T follicular helper cell (primary cell): ENCODE measurements around the gene SHH.

Experiments used
- DNase-seq: peaks from one replicate; pipeline ENCODE4 v3.0.0-alpha.2; 2020; ENCODE audit warnings: low read depth

The SHH gene

DNA sequence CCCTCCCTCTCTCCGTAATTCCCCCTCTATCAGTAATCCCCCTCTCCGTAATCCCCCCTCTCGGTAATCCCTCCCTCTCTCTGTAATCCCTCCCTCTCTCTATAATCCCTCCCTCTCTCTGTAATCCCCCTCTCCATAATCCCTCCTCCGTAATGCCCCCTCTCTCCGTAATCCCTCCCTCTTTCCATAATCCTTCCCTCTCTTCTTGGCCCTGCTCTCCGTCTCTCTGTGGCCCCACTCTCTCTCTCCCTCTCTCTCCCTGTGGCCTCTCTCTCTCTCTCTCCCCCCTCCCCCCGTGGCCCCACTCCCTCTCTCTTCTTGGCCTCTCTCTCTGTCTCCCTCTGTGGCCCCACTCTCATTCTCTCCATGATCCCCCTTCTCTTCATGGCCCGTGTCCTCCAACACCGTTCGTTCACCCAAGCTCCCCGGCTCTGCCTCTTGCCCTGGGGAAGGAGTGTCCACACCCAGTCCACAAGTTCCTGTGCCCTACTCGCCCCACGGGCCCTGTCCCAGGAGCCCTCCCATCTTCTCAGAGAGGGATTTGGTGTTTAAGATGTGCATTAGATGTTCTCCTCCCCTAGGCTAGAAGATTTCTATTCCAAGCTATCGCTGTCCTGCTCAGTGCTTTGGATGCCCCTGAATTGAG lies 19.8 kb downstream of the SHH start:
- DNase-seq: no peak

DNA sequence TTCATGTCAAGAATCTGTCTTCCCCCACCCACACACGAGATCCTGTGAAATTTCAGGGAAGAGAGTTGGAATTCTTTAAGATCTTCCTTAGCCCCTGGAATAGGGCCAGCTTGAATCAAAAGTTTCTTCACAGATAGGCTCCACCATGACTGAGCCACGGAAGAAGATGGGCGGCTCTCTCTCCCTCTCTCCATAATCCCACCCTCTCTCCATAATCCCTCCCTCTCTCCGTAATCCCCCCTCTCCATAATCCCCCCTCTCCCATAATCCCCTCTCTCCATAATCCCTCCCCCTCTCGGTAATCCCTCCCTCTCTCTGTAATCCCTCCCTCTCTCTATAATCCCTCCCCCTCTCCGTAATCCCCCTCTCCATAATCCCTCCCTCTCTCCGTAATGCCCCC lies 20.4 kb downstream of the SHH start:
- no peak for DNase-seq

DNA sequence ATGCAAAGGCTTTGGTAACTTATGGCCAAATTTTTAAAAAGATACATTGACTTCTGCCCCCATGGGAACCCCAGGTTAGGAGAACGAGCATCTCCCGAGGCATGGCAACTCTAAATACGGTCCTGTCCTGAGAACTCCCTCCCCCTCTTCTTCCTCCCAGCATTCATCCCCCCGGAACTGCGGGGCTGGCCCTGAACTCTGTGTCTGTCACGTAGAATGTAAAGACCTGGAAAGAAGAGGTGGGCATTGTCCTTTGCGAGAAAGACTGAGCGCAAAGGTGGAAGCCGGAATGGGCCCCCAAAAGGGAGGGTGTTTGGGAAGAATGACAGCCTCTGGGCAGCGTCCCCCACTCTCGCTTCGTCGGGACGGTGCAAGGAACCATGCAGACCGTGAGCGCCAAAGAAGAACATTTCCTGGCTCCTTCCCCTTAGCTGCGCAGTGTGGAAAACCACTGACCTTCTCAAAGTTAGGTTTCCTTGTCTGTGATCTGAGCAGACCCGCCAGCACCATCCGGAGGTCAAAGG lies 21.0 kb downstream of the SHH start:
- DNase-seq: no peak

DNA sequence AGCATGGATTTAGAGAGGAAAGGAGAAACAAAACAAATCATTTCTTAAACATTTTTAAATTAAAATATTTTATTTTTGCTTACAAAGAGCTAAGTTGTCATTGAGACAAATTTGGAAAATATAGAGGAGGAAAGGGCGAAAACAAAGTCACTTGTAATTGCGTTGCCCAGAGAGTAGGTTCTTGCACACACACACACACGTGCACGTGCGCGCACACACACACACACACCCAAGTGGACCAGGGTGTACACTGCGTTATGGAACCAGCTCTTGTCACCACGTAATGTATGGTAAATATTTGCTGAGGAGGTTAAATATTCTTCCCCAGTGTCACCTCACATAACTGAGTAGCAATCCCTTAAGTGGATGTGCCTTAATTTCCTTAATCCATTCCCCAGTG lies 21.6 kb downstream of the SHH start:
- DNase-seq: no peak

DNA sequence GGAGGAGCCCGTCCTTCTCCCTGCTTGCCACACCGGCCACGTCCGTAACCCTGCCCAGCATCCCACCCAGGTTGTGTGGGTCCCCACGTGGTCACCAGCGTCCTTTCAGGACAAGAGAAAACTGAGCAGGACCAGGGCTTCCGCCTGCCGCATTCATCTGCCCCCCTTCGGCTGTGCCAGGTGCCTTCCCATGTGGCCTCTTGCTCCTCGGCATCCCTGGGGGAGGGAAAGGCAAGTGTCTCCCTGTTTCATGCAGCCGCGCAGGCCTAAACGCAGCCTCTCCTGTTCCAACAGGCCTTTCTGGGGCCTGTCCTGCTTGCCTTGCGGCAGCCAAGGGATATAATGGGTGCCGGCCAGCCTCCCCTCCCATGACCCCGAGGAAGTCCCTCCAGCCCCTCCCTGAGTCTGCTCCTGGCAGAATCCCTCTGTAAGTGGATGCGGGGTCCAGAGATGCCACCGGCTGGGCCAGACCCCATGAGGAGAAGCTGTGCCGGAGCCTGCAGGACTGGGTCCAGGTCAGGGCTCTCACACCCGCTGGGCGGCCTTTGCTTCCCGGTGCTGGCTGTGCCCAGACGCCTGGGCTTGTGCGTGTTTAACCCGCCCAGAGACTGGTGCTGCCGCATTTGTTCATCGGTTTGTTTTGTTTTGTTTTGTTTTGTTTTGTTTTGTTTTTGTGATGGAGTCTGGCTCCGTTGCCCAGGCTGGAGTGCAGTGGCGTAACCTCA lies 23.1 kb downstream of the SHH start:
- DNase-seq: no peak

DNA sequence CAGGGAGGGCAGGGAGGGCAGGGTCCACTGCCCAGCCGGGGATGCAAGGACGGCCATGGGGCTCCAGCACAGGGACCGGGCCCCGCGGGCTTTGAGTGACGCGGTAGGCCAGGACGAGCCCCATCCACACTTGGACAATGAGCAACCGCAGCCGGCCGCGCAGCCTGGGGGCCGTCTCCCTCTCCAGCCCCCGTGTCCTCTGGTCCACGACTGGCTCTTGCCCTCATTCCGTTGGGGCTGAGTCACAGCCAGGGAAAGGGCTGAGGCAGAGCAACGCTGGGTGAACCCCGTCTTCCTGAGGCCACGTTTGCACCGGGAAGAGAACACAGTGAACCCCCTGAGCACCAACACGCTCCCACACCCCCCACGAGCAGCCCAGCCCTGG lies 23.7 kb downstream of the SHH start:
- DNase-seq: no peak

DNA sequence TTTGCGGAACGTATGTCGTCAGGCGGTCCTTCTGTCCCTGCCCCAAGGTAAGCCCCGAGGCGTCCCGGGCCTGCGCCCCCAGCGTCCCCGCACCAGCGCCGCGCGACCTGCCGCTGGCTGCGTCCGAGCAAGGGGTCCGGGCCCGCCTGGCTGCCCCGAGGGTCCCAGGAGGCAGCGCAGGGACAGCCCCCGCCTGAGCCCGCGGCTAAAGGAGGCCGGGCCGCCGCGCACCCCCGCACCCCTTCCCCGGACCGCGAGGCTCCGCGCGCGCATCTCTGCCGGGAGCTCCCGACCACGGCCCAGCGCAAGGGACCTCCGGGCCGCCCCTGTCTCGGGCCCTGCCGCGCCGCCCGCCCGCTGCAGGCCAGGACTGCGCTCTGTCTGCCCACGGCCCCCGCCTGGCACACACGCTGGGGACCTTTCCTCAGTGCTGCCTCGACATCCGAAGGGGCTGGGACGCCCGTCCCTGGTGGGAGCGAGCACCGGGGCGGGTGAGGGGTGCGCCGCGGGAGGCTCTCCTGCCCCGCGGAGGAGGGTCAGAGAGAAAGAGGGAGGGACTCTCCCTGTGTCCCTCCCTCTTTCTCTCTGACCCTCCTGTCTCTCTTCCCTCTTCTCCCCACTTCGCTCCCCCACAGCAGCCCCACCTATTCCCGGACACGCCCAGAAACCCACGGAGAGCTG lies 25.0 kb downstream of the SHH start:
- DNase-seq: no peak

DNA sequence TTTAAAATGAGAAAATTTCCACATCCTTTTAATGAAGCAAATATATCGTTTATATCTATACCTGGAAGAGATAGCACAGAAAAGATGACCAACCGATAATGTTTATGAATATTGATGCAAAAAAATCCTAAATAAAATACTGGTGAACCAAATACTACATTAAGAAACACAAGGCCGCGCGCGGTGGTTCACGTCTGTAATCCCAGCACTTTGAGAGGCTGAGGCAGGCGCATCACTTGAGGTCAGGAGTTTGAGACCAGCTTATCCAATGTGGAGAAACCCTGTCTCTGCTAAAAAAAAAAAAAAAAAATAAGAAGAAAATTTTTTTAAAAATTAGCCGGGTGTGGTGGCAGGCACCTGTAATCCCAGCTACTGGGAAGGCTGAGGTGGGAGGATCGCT lies 25.8 kb downstream of the SHH start:
- DNase-seq: no peak

DNA sequence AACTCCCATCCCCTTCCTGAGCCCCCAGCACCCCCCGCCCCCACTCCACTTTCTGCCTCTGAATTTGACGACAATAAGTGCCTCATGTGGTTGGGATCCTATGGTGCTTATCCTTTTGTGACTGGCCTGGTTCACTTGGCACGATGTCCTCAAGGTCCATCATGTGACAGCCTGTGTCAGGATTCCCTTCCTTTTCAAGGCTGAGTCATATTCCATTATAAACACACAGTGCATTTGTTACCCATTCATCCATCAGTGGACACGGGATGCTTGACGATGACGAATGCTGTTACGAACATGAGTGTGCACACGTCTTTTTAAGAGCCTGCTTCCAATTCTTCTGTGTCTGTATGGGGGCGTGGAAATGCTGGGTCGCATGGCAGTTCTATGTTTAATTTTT lies 26.7 kb downstream of the SHH start:
- DNase-seq: no peak

DNA sequence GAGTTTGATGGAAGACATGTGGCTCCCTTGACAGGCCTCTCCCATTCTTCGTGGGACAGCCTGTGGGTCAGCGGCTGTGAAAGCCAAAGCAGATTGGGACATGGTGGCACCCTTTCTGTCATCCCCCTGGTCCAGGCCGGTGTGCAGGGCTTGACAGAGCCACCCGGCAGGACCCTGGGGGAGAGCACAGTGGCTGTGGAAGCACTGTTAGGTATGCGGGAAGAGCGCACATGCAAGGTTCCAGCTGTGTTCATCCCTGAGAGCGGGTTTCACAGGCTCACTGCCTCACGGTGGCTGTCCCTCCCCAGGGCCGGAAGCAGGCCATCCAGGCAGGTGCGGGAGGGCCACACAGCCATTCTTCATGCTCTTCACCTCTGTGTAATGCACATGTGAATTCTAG lies 29.8 kb downstream of the SHH start:
- no peak for DNase-seq

DNA sequence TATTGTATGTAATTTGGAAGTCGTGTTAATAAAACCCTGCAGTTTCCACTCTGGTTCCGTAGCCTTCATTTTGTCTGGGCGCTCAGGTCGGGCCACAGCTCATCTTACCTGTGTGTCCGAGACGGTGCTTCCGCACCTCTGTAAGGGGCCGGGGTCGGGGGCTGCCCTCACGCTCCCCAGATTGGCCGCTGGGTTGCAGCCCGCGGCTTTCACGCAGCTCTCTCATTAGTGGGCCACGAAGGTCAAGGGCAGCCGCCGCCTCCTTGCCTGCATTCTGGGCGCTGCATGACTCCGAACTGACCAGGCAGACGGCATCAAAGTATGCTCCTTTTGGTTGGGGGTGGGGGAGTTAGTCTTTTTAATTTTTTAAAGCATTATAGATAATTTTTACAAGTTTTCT lies 30.8 kb downstream of the SHH start:
- DNase-seq: no peak

DNA sequence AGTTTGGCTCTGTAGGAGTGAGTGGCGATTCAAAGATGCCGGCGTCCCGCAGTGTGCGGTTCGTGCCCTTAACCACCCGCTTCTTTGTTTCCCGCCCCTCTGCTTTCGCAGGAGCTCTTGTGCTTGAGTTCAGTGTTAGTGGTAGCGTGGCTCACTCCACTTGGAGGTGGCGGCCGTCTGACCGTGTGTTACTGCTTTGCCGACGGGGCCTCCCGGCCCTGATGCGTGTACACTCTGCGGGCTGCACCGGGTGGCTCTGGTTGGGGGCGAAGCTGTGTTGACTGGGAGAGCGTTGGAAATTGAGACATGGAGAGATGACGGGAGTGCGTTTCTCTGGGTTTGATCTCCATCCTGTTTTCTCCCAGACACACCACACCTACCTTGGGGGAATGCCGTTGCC lies 31.4 kb downstream of the SHH start:
- no peak for DNase-seq

DNA sequence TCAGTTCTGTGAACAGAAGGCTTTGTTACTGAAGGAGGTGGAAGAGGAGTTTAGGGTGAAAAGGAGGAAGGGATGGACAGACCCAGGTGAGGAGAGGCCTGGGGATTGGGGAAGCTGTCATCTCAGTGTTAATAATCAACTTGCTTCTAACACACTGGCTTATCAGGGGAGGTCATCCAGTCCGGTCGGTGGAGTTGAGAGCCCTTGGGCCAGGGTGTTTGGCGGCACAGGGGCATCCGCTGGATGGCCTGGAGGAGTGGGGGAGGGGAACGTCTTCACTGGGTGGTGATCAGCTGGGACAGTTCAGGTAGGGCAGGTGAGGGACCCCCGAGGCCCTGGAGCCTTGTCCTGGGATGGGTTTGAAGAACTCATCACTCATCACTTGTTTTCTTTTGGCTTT lies 33.9 kb downstream of the SHH start:
- DNase-seq: no peak

DNA sequence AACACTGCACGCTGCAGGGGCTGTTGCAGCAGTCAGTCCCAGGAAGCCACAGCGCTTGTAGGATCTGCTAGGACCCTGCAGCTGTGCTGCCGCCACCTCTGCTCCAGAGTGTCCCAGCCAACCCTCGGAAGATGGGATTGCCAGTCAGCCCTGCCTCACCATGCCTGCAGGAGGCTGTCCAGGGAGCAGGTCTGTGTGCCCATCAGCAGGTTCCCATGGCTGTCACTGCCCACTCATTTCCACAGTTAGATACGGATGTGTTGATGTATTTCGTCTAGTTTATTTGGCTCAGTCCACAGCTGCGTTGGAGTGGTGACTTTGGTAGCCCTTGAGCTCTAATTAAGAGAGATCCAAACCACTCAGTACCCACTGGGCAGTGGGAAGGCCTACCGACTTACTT lies 35.7 kb downstream of the SHH start:
- no peak for DNase-seq

DNA sequence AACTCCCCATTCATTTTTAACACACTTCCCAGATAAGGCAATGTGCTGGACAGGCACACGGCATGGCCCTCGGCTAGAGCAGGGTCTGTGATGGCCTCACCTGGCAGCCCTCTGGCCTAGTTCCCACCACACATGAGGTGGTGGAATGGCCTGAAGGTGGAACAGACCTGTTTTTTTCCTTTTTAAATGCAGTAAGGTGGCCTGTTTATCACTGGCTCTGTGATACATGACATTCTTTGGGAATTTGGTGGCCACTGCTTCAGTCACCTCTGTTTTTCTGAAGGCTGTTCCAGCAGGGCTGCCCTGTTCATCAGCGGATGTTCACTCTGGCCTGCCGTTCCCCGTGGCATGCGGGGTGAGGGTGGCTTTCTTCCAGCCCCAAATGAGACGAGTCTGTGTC lies 36.6 kb downstream of the SHH start:
- DNase-seq: no peak

DNA sequence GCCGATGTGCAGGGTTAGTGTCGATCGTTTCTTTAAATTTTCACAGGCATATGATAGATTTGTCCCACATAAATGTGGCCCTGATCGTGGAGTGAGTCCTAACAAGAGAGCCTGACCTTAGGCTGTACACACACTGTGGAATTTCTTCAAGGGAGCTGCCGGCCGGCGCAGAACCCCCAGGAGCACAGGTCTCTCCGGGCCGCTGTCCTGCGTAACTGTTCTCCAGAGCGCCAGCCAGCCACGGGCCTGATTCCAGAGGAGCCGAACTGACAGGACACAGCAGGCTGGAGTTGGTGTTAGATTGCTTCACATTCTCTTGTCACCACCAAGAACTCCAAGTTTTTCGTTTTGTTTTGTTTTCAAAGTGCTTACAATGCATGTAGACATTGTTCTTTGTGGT lies 37.3 kb downstream of the SHH start:
- no peak for DNase-seq

DNA sequence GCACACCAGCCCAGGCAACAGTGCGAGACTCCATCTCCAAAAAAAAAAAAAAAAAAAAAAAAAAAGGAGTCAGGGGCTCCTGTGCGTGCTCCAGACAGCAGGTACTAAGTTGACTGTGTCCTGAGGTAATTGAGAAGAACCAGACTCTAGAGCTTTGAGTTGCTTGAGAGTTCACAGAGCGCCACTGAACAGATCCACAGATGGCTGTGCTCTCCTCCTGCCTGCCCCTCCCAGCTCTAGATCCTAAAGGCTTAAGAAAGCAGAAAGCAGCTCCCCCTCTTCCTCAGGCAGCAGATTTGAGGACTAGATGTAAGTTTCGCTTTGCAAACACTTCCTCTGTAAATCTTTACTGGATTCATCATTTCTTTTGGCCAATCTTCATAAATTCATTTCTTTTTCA lies 38.7 kb downstream of the SHH start:
- no peak for DNase-seq

DNA sequence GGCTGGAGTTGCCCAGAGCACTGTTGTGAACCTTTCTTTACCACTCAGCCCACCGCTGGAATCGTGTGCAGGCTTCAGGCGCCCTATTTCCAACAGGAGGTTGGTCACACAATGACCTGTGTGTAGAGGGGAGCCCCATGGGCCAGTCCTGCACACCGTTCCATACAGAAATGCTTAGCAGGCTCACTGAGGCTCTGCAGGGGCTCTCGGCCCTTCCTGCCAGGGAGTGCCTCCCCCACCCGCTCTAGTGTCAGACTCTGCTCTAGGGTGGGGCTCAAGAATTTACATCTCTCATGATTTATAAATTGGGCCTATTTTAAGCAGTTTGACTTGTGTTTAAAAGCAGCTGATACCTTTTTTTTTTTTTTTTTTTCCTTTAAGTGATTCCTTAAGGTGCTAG lies 42.0 kb downstream of the SHH start:
- DNase-seq: no peak

DNA sequence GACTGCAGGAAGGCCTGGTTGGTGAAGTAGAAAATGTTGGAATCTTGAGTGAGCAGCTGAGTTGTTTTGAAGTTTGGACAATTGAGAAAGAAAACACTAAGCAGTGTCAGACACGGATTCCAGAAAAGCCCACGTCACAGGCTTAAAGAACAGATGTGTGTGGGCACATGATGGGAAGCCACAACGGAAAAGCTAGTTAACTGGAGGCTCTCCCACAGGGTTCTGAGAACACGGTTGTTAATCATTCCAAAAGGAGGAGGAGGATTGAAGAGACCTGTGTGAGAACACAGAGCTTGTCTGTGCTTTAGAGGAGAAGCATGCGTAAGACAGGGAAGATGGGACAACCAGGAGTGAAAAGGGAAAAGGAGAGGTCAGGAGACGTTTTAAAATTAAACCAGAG lies 42.6 kb downstream of the SHH start:
- DNase-seq: no peak

DNA sequence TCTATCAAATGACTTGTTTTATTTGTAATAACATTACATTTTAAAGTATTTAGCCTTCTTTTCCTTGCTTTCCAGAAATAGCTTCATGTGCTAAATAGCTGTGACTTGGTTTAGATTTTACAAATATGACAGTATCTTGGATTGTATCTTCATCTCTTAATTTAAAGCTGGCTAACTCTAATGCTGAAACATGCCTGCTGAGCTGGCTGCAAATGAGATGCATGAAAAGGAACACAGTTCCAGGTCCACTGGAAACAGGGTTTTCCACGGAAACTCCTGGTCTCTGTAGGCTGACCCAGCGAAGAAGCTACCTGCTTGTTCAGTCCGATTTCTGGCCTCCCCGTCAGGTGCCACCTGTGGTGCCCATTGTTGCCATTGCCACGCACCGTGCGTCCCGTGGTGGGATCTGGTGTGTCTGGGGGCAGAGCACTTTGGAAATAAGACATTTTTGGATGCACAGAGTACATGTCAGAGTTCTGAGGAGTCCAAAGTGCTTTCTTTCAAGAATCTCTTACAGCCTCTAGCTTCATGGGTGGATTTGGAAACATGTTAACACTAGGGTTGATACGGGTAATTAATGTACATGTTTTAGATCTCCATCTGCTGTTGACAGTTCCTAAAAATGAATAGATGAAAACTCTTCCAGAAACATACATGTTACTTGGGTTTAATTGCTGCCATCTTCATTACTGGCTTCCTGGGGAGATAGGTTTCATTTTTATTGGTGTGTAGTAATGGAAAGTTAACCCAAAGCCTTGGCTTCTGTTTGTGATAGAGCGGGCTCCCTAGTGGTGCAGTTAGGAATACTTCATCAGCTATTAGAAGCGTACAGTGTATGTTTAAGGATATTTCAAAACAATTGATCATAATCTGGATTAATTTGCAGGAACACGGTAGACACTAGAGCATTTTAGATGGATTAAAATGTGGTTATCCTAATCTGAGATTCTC lies 45.0 kb downstream of the SHH start:
- no peak for DNase-seq

DNA sequence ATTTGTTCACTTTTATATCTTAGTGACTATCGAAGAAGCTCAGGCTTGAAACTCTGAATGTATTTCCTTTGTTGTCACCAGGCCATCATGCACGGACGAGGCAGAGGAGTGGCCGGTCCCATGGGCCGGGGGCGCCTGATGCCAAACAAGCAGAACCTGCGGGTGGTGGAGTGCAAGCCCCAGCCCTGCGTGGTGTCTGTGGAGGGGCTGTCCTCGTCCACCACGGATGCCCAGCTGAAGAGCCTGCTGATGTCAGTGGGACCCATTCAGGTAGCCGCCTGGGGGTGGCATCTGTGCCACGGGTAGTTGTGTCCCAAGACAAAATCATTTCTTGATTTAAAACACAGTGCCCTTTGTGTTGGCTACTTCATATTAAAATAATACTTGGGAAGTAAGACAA lies 45.9 kb downstream of the SHH start:
- DNase-seq: no peak

DNA sequence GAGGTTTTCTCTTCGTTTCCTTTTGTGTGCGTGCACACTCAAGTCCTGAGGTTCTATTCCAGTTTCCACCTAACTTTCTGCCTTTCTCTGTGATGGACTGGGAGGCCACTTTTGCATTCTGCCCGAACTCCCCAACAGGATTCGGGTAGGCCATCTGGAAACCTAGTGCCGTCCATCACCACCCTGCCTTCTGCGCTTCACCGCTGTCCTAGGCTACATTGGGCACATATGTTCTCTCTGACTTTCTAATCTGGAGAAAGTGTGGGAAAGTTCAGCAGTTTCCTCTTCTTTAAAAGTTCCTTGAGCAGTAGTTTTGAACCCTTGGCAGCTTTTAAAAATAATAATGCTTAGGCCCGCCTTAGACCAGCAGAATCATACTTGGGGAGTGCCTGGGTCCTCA lies 46.8 kb downstream of the SHH start:
- DNase-seq: no peak
